ENCODE data around the gene GSTCD.
"Not testable (repeated sequence)": the region's sequence is repeated elsewhere in the genome, so short reads cannot be mapped to it uniquely, and the experiment has no call there.

The GSTCD gene

GRCh38 chr4:105808030-105808749 is 99.6 kb downstream of the GSTCD start:
- no peak for DNase-seq

- DNase-seq, result no peak
These were observed 100.1 kb downstream of the GSTCD start for GRCh38 chr4:105808750-105809041.

GRCh38 chr4:105815701-105816100 is 107.1 kb downstream of the GSTCD start:
- no peak for DNase-seq

DNA sequence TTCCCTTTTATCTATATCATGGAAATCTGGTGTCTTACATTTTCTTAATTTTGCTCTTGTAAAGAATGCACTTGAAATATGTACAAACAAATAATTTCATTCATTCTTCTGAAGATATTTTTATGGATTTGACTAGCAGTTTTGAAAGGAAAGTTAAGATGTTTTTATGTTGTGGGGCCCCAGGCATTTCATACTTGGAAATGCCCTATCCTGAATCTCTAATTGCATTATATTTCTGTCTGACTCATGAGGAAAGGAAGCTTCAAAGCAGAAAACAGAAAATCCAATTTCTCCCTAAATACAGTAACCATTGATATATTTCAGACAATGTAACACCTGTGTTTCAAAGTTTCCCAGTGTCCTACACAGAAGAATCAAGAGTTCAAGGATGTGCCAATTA is 113.5 kb downstream of the GSTCD start:
- no peak for DNase-seq

DNA sequence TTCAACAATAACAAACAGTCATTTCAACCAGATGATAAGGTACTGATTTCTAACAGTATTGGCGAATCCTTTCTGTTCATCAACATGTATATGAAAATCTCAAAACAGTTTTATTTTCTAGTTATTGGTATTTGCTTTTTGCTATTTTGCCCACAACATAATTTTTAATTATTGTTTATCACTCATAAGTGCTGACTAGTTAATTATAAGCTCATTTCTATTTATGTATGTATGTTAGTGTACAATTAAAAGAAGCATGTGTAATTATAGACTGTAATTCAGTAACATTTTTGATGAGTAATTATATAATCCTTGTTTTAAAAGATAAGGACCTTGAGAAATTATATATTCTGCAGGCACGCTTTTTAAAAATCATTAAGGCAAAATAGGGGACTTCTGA is 119.5 kb downstream of the GSTCD start:
- DNase-seq, result no peak

- DNase-seq, result no peak
These were observed 122.6 kb downstream of the GSTCD start for GRCh38 chr4:105831189-105831588.

- no peak for DNase-seq
These were observed 126.6 kb downstream of the GSTCD start for GRCh38 chr4:105835177-105835576.

DNA sequence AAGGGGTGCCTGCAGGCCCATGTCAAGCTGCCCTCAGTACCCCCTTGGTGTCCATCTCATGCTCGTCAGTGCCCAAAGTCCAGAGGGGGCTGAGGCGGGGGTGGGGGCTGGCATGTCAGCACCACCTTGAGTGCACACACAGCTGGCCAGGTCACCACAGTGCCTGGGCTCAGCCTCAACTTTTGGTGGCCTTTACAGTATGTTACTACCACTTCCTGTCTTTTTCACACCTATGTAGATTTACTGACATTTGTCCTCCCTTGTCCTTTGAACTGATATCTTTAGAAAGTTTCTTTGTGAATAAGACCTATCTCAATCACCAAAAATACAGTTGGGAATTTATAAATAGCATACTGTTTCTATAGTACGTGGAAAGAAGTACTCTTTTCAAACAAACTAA is 128.0 kb downstream of the GSTCD start:
- no peak for DNase-seq

GRCh38 chr4:105837037-105837436 is 128.5 kb downstream of the GSTCD start:
- no peak for DNase-seq

GRCh38 chr4:105838082-105838481 is 129.5 kb downstream of the GSTCD start:
- no peak for DNase-seq

GRCh38 chr4:105840426-105841174 is 132.0 kb downstream of the GSTCD start:
- DNase-seq, result no peak

- DNase-seq, result no peak
These were observed 135.4 kb downstream of the GSTCD start for GRCh38 chr4:105843941-105844340.

GRCh38 chr4:105845559-105845958 is 137.0 kb downstream of the GSTCD start:
- DNase-seq, result no peak

- DNase-seq, result not testable (repeated sequence)
These were observed 139.8 kb downstream of the GSTCD start for GRCh38 chr4:105848359-105848758.

DNA sequence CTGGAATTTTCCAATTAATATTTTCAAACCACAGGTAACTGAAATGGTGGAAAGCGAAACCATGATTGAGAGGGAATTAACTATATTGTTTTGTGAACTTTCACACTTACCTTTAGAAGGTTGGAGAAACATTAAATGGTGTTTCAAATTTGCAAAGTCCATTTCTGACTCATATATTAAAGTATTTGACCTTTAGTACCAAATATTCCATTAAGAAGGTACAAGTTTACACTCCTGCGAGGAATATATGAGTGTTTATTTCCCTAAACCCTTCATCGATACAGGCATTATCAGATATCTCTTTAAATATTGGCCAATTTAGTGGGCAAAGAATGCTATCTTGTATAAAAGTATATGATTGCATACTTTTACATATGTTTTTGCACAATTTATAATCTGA is 142.6 kb downstream of the GSTCD start:
- no peak for DNase-seq

- DNase-seq, result not testable (repeated sequence)
These were observed 143.6 kb downstream of the GSTCD start for GRCh38 chr4:105852230-105852629.

DNA sequence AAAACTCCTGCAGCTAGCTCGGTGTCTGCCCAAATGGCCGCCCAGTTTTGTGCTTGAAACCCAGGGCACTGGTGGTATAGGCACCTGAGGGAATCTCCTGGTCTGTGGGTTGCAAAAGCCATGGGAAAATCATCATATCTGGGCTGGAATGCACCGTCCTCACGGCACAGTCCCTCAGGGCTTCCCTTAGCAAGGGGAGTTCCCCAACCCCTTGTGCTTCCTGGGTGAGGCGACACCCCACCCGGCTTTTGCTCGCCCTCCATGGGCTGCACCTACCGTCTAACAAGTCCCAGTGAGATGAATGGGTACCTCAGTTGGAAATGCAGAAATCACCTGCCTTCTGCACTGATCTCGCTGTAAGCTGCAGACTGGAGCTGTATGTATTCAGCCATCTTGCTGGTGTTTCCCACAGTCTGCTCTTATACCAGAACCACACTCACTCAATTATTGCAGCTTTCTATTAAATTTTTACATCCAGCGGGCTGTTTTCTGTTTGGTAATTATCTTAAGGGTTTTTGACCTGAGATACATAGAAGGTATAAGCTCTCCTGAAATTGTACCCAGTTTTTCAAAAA is 150.0 kb downstream of the GSTCD start:
- DNase-seq, result no peak

GRCh38 chr4:105859233-105859632 is 150.6 kb downstream of the GSTCD start:
- DNase-seq, result no peak

GRCh38 chr4:105870963-105871362 is 162.4 kb downstream of the GSTCD start:
- DNase-seq, result no peak

DNA sequence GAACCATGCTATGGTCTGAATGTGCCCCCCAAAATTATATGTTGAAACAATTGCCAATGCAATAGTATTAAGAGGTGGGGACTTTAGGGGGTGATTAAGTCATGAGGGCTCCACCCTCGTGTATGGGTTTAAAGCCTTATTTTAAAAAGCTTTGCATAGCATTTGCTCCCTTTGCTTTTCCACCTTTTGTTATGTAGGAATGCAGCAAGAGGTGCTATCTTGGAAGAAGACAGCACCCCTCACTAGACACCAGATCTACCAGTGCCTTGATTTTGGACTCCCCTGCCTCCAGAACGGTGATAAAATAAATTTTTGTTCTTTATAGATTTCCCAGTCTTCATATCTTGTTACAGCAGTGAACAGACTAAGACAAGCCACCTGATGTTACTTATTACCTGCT is 163.4 kb downstream of the GSTCD start:
- no peak for DNase-seq

GRCh38 chr4:105875233-105875632 is 166.6 kb downstream of the GSTCD start:
- DNase-seq, result no peak

GRCh38 chr4:105878668-105879067 is 170.1 kb downstream of the GSTCD start:
- no peak for DNase-seq

GRCh38 chr4:105887508-105887907 is 178.9 kb downstream of the GSTCD start:
- DNase-seq, result no peak
